Panc1 (cell line): ENCODE data around the gene RPS28. TPM values are rescaled to one million over a fixed set of nuclear protein-coding genes. Genes with fewer than 3 reads are reported as not detected.
"Not testable (repeated sequence)": the region's sequence is repeated elsewhere in the genome, so short reads cannot be mapped to it uniquely, and the experiment has no call there.

Experiments used
- ATAC-seq: fragments of 200-7000 bp; cut with Tn5 transposase; 2 replicates; pipeline ENCODE4 v1.9.1; 2020; ENCODE audit warnings: mild to moderate bottlenecking, moderate library complexity
- Bru-seq: library from RNA; stranded (reverse); fragments of 400-500 nt; gene quantifications from one replicate; lab custom pipeline; 2021; lab: Mats Ljungman, UMichigan
- BruChase-seq, 2 experiments: library from RNA; stranded (reverse); fragments of 400-500 nt; gene quantifications; one replicate each; lab custom pipeline; 2021; lab: Mats Ljungman, UMichigan
- BruUV-seq: library from RNA; stranded (reverse); fragments of 400-500 nt; replicated peaks from 2 replicates; lab custom pipeline; 2021; lab: Mats Ljungman, UMichigan
- CTCF ChIA-PET: fragments of 300-600 bp; sonication (Branson Sonifier 250); formaldehyde crosslinking; loops from one replicate; lab custom pipeline; 2022; ENCODE audit warnings: antibody characterized with exemption; lab: Charles Lee
- POLR2A ChIA-PET: fragments of 300-600 bp; sonication (Branson Sonifier 250); formaldehyde crosslinking; loops from one replicate; lab custom pipeline; 2022; ENCODE audit warnings: antibody characterized with exemption; lab: Charles Lee
- DNase-seq: peaks from one replicate; pipeline ENCODE4 v3.0.0-alpha.2; 2010; ENCODE audit warnings: low read depth, low spot score
- H3K27ac ChIP-seq: 2 replicates; pipeline ENCODE4 v1.5.1; 2011; ENCODE audit warnings: mild to moderate bottlenecking, low read length, inconsistent platforms
- H3K27me3 ChIP-seq: fragments of 200-500 bp; sonication (Bioruptor generic); 2 replicates; pipeline ENCODE4 v1.6.0; 2014; ENCODE audit warnings: low read length, inconsistent platforms; ENCODE audit not compliant: control insufficient read depth, insufficient read depth
- H3K36me3 ChIP-seq: fragments of 200-500 bp; sonication (Bioruptor generic); 2 replicates; pipeline ENCODE4 v1.5.1; 2014; ENCODE audit warnings: inconsistent platforms, mild to moderate bottlenecking, low read length, moderate library complexity; ENCODE audit not compliant: control insufficient read depth, insufficient read depth
- H3K4me1 ChIP-seq: 2 replicates; pipeline ENCODE4 v1.5.1; 2011; ENCODE audit warnings: inconsistent platforms, mild to moderate bottlenecking, low read length, moderate library complexity; ENCODE audit not compliant: control insufficient read depth, insufficient read depth
- H3K4me3 ChIP-seq, 2 experiments: 2 replicates each; pipeline ENCODE4 v1.5.1; 2011 to 2012; ENCODE audit warnings: low read depth in 2 of 2, low read length in 2 of 2, mild to moderate bottlenecking in 2 of 2, inconsistent platforms in 1 of 2, moderate library complexity in 1 of 2
- H3K9me3 ChIP-seq: fragments of 200-500 bp; sonication (Bioruptor generic); 2 replicates; pipeline ENCODE4 v1.5.1; 2014; ENCODE audit warnings: low read depth, mild to moderate bottlenecking, inconsistent platforms, low read length, moderate library complexity; ENCODE audit not compliant: control insufficient read depth, insufficient read depth
- POLR2AphosphoS5 ChIP-seq: IDR thresholded peaks from 2 replicates; pipeline ENCODE4 v1.6.1; 2012; ENCODE audit warnings: mild to moderate bottlenecking, low read depth, low read length, moderate library complexity
- SIN3A ChIP-seq: IDR thresholded peaks from 2 replicates; pipeline ENCODE4 v1.6.1; 2012; ENCODE audit warnings: low read depth, mild to moderate bottlenecking, low read length, moderate library complexity, borderline replicate concordance; ENCODE audit not compliant: insufficient read depth
- TCF7L2 ChIP-seq: IDR thresholded peaks from 2 replicates; pipeline ENCODE4 v1.6.1; 2011; ENCODE audit warnings: mild to moderate bottlenecking, low read depth, low read length, inconsistent platforms
- in situ Hi-C: cut with HindIII; loops from 2 replicates; pipeline ENCODE4 v1.10.0; 2016; ENCODE audit warnings: low sequenced_read_pairs, low pct_unique_long_range_greater_than_20kb
- intact Hi-C: fragments of 100-400 bp; cut with micrococcal nuclease; formaldehyde crosslinking; loops from one replicate; pipeline ENCODE4 v1.10.0; 2022; ENCODE audit not compliant: unreplicated experiment
- long read RNA-seq: library from polyadenylated mRNA; unstranded; transcript quantifications from one replicate; pipeline ENCODE4 v2.0.0, GENCODE V29; 2021; ENCODE audit not compliant: unreplicated experiment
- polyA plus RNA-seq: library from polyadenylated mRNA; unstranded; fragments of >200 nt; gene quantifications from one replicate; pipeline ENCODE4 v1.2.1, GENCODE V29; 2012; ENCODE audit warnings: missing spikeins; ENCODE audit not compliant: insufficient read length
- total RNA-seq: library from RNA; stranded (reverse); gene quantifications from one replicate; pipeline ENCODE4 v1.2.1, GENCODE V29; 2021; ENCODE audit not compliant: unreplicated experiment
- TF ChIP-seq, protein P1 (sequence below): fragments of 450-650 bp; IDR thresholded peaks from 2 replicates; pipeline ENCODE4 v1.5.1; 2017; ENCODE audit warnings: mild to moderate bottlenecking
- TF ChIP-seq, protein P2 (sequence below), 2 experiments: IDR thresholded peaks; 2 replicates each; pipeline ENCODE4 v1.6.1; 2011 to 2012; ENCODE audit warnings: low read depth in 2 of 2, control low read depth in 1 of 2, low read length in 1 of 2, mild to moderate bottlenecking in 1 of 2, moderate library complexity in 1 of 2; ENCODE audit not compliant: insufficient read depth in 1 of 2

RPS28 gene
- total RNA-seq (1,096 TPM), Bru-seq, nascent RNA (percentile 92 among the genes with signal in this experiment), BruChase-seq, experiment 1, labeled RNA remaining after a 2-hour chase (percentile 85 among the genes with signal in this experiment), BruChase-seq, experiment 2, labeled RNA remaining after a 6-hour chase (percentile 89 among the genes with signal in this experiment)
- 1,277 TPM for polyA plus RNA-seq
- long read RNA-seq, transcript RPS28-201 (3 exons, 334 nt): minor isoform, 6 of 429 reads
- long read RNA-seq, transcript RPS28-203 (4 exons, 1,326 nt): major isoform, 319 of 429 reads
- long read RNA-seq, partial matches to known transcripts: 90 of 429 reads
- long read RNA-seq, other reads (novel, unspliced or antisense): 11 of 429 reads

DNA sequence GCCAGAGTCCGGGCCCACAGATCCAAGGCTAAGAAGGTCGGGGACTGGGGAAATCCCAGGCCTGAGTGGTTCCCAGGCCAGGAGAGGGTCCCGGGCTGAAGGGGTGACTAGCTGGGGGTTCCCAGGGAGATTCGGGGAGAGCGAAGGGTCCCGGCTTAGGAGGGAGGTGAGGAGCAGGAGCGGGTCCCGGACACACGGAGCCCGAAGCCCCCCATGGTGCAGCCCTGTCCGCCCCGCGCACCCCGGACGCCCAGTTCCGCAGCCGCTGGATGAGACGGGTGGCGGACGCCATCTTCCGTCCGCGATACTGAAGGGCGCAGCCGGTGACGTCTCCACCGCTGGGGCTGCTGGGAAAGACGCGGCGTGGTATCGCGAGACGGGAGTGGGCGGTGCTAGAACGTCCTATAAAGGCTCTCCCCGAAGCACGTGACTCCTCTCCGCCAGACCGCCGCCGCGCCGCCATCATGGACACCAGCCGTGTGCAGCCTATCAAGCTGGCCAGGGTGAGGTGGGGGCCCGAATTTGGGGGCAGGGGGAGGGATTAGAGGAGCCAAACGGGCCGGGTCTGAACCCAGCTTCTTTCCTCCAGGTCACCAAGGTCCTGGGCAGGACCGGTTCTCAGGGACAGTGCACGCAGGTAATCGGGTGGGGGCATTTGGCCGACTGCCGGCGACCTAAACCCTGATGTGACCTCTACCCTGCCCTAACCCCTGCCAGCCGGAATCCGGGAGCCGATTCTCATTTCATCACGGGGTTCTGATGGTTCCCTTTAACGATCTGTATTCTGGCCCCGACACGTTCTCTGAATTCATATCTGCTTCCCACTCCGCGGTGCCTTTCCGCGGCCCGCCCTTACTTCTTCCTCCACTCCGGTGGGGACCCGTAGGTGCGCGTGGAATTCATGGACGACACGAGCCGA is at the start of gene RPS28, which contains the start of gene NDUFA7:
Gene RPS28 (plus strand): TSS at position 430 of the 919 bp plus-strand sequence. CDS start 35 bp downstream, at position 465.
Gene NDUFA7 (minus strand): TSS at position 309 of the 919 bp plus-strand sequence. CDS start 17 bp downstream, at position 292.
- Histone ChIP-seq H3K4me1 (peaks cover 14% of the 10 kb centered on the region), H3K27me3 (no peaks in the 10 kb centered on the region), H3K36me3 (peaks cover 8% of the 10 kb centered on the region), H3K9me3 (no peaks in the 10 kb centered on the region), H3K4me3 (peak within 1 kb of the TSS; percentile 92 to 98), H3K27ac (peak within 1 kb of the TSS; percentile 94)
- TSS peak; percentile 98 for BruUV-seq
- in situ Hi-C loops (no loop called here), intact Hi-C loops (no loop called here)
- peak; percentile 64 for DNase-seq
- CTCF ChIA-PET: no interaction called here
- peak; percentile 93 for ATAC-seq
- TF ChIP-seq, protein P1, sequence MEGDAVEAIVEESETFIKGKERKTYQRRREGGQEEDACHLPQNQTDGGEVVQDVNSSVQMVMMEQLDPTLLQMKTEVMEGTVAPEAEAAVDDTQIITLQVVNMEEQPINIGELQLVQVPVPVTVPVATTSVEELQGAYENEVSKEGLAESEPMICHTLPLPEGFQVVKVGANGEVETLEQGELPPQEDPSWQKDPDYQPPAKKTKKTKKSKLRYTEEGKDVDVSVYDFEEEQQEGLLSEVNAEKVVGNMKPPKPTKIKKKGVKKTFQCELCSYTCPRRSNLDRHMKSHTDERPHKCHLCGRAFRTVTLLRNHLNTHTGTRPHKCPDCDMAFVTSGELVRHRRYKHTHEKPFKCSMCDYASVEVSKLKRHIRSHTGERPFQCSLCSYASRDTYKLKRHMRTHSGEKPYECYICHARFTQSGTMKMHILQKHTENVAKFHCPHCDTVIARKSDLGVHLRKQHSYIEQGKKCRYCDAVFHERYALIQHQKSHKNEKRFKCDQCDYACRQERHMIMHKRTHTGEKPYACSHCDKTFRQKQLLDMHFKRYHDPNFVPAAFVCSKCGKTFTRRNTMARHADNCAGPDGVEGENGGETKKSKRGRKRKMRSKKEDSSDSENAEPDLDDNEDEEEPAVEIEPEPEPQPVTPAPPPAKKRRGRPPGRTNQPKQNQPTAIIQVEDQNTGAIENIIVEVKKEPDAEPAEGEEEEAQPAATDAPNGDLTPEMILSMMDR: no peak; the same call in 1 of the 2 replicates
- no peak for TF ChIP-seq TCF7L2
- peak; percentile 97 for TF ChIP-seq POLR2AphosphoS5
- 0 out of 2 replicates have a peak, but pooled peaks have one; percentile 64 for TF ChIP-seq SIN3A
- TF ChIP-seq, protein P2, sequence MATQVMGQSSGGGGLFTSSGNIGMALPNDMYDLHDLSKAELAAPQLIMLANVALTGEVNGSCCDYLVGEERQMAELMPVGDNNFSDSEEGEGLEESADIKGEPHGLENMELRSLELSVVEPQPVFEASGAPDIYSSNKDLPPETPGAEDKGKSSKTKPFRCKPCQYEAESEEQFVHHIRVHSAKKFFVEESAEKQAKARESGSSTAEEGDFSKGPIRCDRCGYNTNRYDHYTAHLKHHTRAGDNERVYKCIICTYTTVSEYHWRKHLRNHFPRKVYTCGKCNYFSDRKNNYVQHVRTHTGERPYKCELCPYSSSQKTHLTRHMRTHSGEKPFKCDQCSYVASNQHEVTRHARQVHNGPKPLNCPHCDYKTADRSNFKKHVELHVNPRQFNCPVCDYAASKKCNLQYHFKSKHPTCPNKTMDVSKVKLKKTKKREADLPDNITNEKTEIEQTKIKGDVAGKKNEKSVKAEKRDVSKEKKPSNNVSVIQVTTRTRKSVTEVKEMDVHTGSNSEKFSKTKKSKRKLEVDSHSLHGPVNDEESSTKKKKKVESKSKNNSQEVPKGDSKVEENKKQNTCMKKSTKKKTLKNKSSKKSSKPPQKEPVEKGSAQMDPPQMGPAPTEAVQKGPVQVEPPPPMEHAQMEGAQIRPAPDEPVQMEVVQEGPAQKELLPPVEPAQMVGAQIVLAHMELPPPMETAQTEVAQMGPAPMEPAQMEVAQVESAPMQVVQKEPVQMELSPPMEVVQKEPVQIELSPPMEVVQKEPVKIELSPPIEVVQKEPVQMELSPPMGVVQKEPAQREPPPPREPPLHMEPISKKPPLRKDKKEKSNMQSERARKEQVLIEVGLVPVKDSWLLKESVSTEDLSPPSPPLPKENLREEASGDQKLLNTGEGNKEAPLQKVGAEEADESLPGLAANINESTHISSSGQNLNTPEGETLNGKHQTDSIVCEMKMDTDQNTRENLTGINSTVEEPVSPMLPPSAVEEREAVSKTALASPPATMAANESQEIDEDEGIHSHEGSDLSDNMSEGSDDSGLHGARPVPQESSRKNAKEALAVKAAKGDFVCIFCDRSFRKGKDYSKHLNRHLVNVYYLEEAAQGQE (IDR thresholded peaks at IDR 0.05; ENCODE audit: insufficient read depth in 1 of 2, low read depth in 2 of 2, low read length in 1 of 2): peak in 1 of 2 experiments; percentile 39; a peak in 1 of 4 replicates
- POLR2A ChIA-PET: no interaction called here

DNA sequence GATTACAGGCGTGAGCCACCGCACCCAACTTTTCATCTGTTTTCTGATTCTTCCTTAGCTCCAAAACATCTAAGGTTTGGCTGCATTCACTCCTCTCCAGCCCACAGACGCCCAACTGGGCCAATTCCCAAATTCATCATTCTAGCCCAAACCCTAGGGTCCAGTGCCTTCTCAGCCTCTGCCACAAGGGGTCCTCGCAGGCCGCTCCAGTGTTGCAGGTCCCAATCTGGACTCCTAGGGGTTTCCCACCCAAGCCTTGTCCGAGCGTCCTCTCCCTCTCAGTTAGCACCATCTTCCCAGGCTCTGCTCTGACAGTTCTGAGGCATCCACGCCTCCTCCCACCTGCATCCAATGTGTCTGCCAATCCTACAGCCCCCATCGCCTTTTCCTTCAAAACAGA is 44.8 kb upstream of the RPS28 start:
- POLR2A ChIA-PET, H3K27me3 ChIP-seq, H3K36me3 ChIP-seq, H3K27ac ChIP-seq, DNase-seq, H3K4me1 ChIP-seq, H3K9me3 ChIP-seq, ATAC-seq, BruUV-seq, CTCF ChIA-PET, H3K4me3 ChIP-seq, intact Hi-C loops, in situ Hi-C loops: not testable (repeated sequence)

DNA sequence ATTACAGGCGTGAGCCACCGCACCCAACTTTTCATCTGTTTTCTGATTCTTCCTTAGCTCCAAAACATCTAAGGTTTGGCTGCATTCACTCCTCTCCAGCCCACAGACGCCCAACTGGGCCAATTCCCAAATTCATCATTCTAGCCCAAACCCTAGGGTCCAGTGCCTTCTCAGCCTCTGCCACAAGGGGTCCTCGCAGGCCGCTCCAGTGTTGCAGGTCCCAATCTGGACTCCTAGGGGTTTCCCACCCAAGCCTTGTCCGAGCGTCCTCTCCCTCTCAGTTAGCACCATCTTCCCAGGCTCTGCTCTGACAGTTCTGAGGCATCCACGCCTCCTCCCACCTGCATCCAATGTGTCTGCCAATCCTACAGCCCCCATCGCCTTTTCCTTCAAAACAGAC is 30.0 kb upstream of the RPS28 start:
- in situ Hi-C loops, POLR2A ChIA-PET, H3K9me3 ChIP-seq, intact Hi-C loops, H3K27me3 ChIP-seq, H3K4me3 ChIP-seq, CTCF ChIA-PET, H3K36me3 ChIP-seq, H3K27ac ChIP-seq, BruUV-seq, H3K4me1 ChIP-seq, DNase-seq: not testable (repeated sequence)
- ATAC-seq: peak; percentile 56; the same call in 1 of the 2 replicates
